K562 (cell line): ENCODE results near the gene ERCC6L. TPM values are rescaled to one million over a fixed set of nuclear protein-coding genes. Genes with fewer than 3 reads are reported as not detected.

Experiments
- ATAC-seq: fragments of 200-7000 bp; cut with Tn5 transposase; 3 replicates; pipeline ENCODE4 v1.9.1; 2020; ENCODE audit warnings: moderate library complexity
- BruUV-seq: library from RNA; stranded (reverse); fragments of 400-500 nt; replicated peaks from 2 replicates; lab custom pipeline; 2021; lab: Mats Ljungman, UMichigan
- CTCF ChIA-PET: fragments of 300-600 bp; formaldehyde crosslinking; extraction: SDS; loops from one replicate; lab custom pipeline; 2021; ENCODE audit warnings: low intra/inter-chr PET ratio; lab: Yijun Ruan, JAX
- POLR2A ChIA-PET: fragments of 300-600, 350-650 bp; sonication (Branson Sonifier 250); formaldehyde crosslinking; extraction: SDS; loops from one replicate; lab custom pipeline; 2021; ENCODE audit warnings: antibody characterized with exemption, inconsistent platforms; lab: Yijun Ruan, JAX
- DNase-seq, 4 experiments: peaks; one replicate each; pipeline versions ENCODE4 v3.0.0 to v3.0.0-alpha.2; 2011 to 2018; ENCODE audit warnings: low spot score in 3 of 4, mixed read lengths in 3 of 4; ENCODE audit errors: extremely low read depth in 1 of 4
- FAIRE-seq: peaks from 2 replicates; lab custom pipeline; 2011; peaks lifted over from hg19 to GRCh38; lab: Jason Lieb, UNC
- H2AFZ ChIP-seq: 2 replicates; pipeline ENCODE4 v1.6.0; 2011; ENCODE audit warnings: low read depth, low read length, control low read depth, inconsistent platforms
- H3K27ac ChIP-seq: fragments of 200-600 bp; 3 replicates; pipeline ENCODE4 v1.8.0; 2011; ENCODE audit warnings: low read depth, mild to moderate bottlenecking, control low read depth, inconsistent platforms, low read length, moderate library complexity, mixed read lengths; ENCODE audit errors: extremely low read depth
- H3K27me3 ChIP-seq, 2 experiments: fragments of 300-600 bp in 1 of 2; 2 replicates in 1 of 2; 3 replicates in 1 of 2; pipeline versions ENCODE4 v1.6.0 to v1.8.0; 2011; ENCODE audit warnings: inconsistent platforms in 2 of 2, low read length in 2 of 2, mild to moderate bottlenecking in 1 of 2, mixed read lengths in 1 of 2, moderate library complexity in 1 of 2; ENCODE audit not compliant: control insufficient read depth in 2 of 2, insufficient read depth in 2 of 2
- H3K36me3 ChIP-seq: fragments of 300-600 bp; 3 replicates; pipeline ENCODE4 v1.8.0; 2011; ENCODE audit warnings: mild to moderate bottlenecking, low read length, inconsistent platforms; ENCODE audit not compliant: control insufficient read depth, insufficient read depth
- H3K4me1 ChIP-seq, 2 experiments: fragments of 200-600 bp in 1 of 2; replicated peaks in 1 of 2; 2 replicates in 1 of 2; 3 replicates in 1 of 2; pipeline versions ENCODE4 v1.5.1 to v1.8.0; 2011; ENCODE audit warnings: inconsistent platforms in 2 of 2, low read length in 2 of 2, mild to moderate bottlenecking in 1 of 2, mixed read lengths in 1 of 2, moderate library complexity in 1 of 2; ENCODE audit not compliant: control insufficient read depth in 2 of 2, insufficient read depth in 2 of 2
- H3K4me2 ChIP-seq: 2 replicates; pipeline ENCODE4 v1.6.1; 2011; ENCODE audit warnings: low read length, control low read depth, inconsistent platforms, mixed read lengths; ENCODE audit not compliant: insufficient read depth
- H3K4me3 ChIP-seq: fragments of 200-600 bp; sonication (generic), shearing (Covaris generic); 2 replicates; pipeline ENCODE4 v1.5.1; 2016; ENCODE audit warnings: control low read depth, inconsistent platforms
- H3K79me2 ChIP-seq: fragments of 200-600 bp; 3 replicates; pipeline ENCODE4 v1.8.0; 2011; ENCODE audit warnings: low read length, inconsistent platforms; ENCODE audit not compliant: control insufficient read depth, insufficient read depth
- H3K9ac ChIP-seq, 2 experiments: 2 replicates each; pipeline versions ENCODE4 v1.6.0 to v1.6.1; 2011; ENCODE audit warnings: low read depth in 2 of 2, low read length in 2 of 2, control low read depth in 1 of 2, inconsistent platforms in 1 of 2, mild to moderate bottlenecking in 1 of 2, mixed read lengths in 1 of 2; ENCODE audit not compliant: insufficient read depth in 1 of 2
- H3K9me1 ChIP-seq: one replicate; pipeline ENCODE4 v1.6.0; 2011; ENCODE audit warnings: inconsistent platforms, mild to moderate bottlenecking, low read length, moderate library complexity; ENCODE audit not compliant: control insufficient read depth, insufficient read depth
- H3K9me3 ChIP-seq: replicated peaks from 2 replicates; pipeline ENCODE4 v1.5.1; 2011; ENCODE audit warnings: low read depth, low read length, inconsistent platforms; ENCODE audit not compliant: control insufficient read depth, insufficient read depth
- H4K20me1 ChIP-seq: replicated peaks from 2 replicates; pipeline ENCODE4 v1.6.1; 2011; ENCODE audit warnings: low read length, inconsistent platforms, mixed read lengths; ENCODE audit not compliant: control insufficient read depth, insufficient read depth
- FOSL1 ChIP-seq: fragments of 200-800 bp; sonication (Bioruptor generic); conservative IDR thresholded peaks from 2 replicates; pipeline ENCODE4 v1.6.1; 2016; ENCODE audit warnings: missing genetic modification characterization, missing compliant biosample characterization
- FOXJ3 ChIP-seq: sonication (generic); formaldehyde crosslinking; IDR thresholded peaks from 2 replicates; pipeline ENCODE4 v1.4.0; 2020; ENCODE audit warnings: mild to moderate bottlenecking, missing genetic modification reagents
- GABPB2 ChIP-seq: fragments of 250-450 bp; sonication (Bioruptor Pico); conservative IDR thresholded peaks from 2 replicates; pipeline ENCODE4 v1.5.1; 2021; ENCODE audit warnings: mild to moderate bottlenecking
- MEIS2 ChIP-seq: fragments of 450-650 bp; IDR thresholded peaks from 2 replicates; pipeline ENCODE4 v1.6.1; 2014; ENCODE audit warnings: mild to moderate bottlenecking; ENCODE audit not compliant: partially characterized antibody
- NFXL1 ChIP-seq: fragments of 450-650 bp; formaldehyde crosslinking; IDR thresholded peaks from 2 replicates; pipeline ENCODE4 v1.4.0; 2021; ENCODE audit warnings: mild to moderate bottlenecking
- POLR3G ChIP-seq: IDR thresholded peaks from 2 replicates; pipeline ENCODE4 v1.6.1; 2011; ENCODE audit not compliant: insufficient read length, insufficient replicate concordance; ENCODE audit errors: extremely low read depth
- SMAD4 ChIP-seq: fragments of 250-450 bp; sonication (Bioruptor Pico); conservative IDR thresholded peaks from 2 replicates; pipeline ENCODE4 v1.8.0; 2021; ENCODE audit warnings: inconsistent platforms, mild to moderate bottlenecking, moderate library complexity
- SRSF3 ChIP-seq: fragments of 200-400 bp; formaldehyde crosslinking; IDR thresholded peaks from 2 replicates; pipeline ENCODE4 v1.6.1; 2016; ENCODE audit warnings: mild to moderate bottlenecking, low read length, moderate library complexity; ENCODE audit not compliant: insufficient read depth
- ZFP91 ChIP-seq: sonication (generic); formaldehyde crosslinking; IDR thresholded peaks from 2 replicates; pipeline ENCODE4 v1.8.0; 2022; ENCODE audit warnings: mild to moderate bottlenecking, missing genetic modification reagents
- ZNF436 ChIP-seq: fragments of 250-450, 450-650 bp; sonication (Bioruptor Pico); formaldehyde crosslinking; IDR thresholded peaks from 2 replicates; pipeline ENCODE4 v1.7.0; 2020; ENCODE audit warnings: mild to moderate bottlenecking
- ZNF77 ChIP-seq: fragments of 250-450 bp; sonication (Bioruptor Pico); IDR thresholded peaks from 2 replicates; pipeline ENCODE4 v1.5.0; 2020
- WGBS: fragments of 100-300 bp; shearing (Covaris generic); methylation state at CpG from one replicate; pipeline ENCODE4 v1.1.6; 2016; ENCODE audit warnings: low coverage, mixed read lengths; ENCODE audit not compliant: insufficient coverage; ENCODE audit errors: missing lambda C conversion rate; 5-methylcytosine and 5-hydroxymethylcytosine counted together
- in situ Hi-C: fragments of 300-500 bp; cut with MboI; formaldehyde crosslinking; loops from 4 replicates; pipeline ENCODE4 v1.15.0; 2018; ENCODE audit warnings: inconsistent platforms, mixed read lengths
- intact Hi-C: fragments of 100-400 bp; cut with micrococcal nuclease; formaldehyde crosslinking; loops from 2 replicates; pipeline ENCODE4 v1.14.2; 2022
- polyA plus RNA-seq, 8 experiments: library from polyadenylated mRNA; depleted of rRNA in 4 of 8; stranded (reverse) in 5 of 8; unstranded in 3 of 8; fragments of >200 nt; fragmentation: Nextera tagmentation in 2 of 8; fragmentation: Illumina TruSeq in 1 of 8; extraction: Ambion mirVana in 2 of 8; extraction: Trizol in 1 of 8; gene quantifications; 2 replicates each; pipeline versions ENCODE4 v1.2.1 to v1.2.3, GENCODE V29; 2011 to 2014; ENCODE audit warnings: inconsistent platforms in 1 of 8, missing spikeins in 1 of 8
- total RNA-seq, 7 experiments: library from RNA; depleted of rRNA in 6 of 7; stranded (reverse); fragments of >200 nt in 6 of 7; fragmentation: Illumina TruSeq in 2 of 7; extraction: Trizol in 2 of 7; gene quantifications; 2 replicates each; pipeline versions ENCODE4 v1.2.1 to v1.2.3, GENCODE V29; 2011 to 2021; ENCODE audit warnings: low replicate concordance in 1 of 7
- TF ChIP-seq, protein P1 (sequence below): fragments of 250-450 bp; sonication (Bioruptor Pico); IDR thresholded peaks from 2 replicates; pipeline ENCODE4 v1.6.1; 2021; ENCODE audit warnings: mild to moderate bottlenecking
- TF ChIP-seq, protein P2 (sequence below): fragments of 250-450 bp; sonication (Bioruptor Pico); IDR thresholded peaks from 2 replicates; pipeline ENCODE4 v1.5.0; 2022; ENCODE audit warnings: mild to moderate bottlenecking
- TF ChIP-seq, protein P3 (sequence below): fragments of 450-650 bp; formaldehyde crosslinking; IDR thresholded peaks from 2 replicates; pipeline ENCODE4 v1.4.0; 2020; ENCODE audit warnings: mild to moderate bottlenecking, mixed read lengths

The ERCC6L gene
- total and polyA plus RNA-seq, 9 of the 15 experiments (the other 6 are each of a cell fraction or from before 2014, with no cell fraction given): 6.4 to 17.4 (median 11.9) TPM

DNA sequence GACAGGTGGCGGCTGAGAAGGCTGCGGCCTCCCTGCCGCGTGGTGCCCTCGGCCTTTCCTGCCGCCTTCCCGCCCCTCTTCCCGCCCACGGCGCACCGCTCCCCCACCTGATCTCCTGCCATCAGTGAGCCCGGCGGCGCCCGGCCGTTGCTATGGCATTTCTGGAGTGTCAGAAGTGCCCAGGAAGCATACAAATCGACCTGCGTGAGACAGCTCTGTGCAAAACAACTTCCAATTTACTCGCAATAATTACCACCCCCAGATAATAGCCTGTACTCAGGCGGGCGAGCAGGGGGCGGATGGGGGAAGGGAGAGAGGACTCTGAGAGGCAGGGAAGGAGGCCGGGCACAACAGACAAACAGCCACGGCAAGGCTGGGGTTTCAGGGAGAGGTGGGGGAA lies 16.6 kb upstream of the ERCC6L start:
- Histone ChIP-seq H3K27ac (no peak overlapping the region), H3K9ac (no peak overlapping the region), H3K4me1 (no peaks in the 10 kb centered on the region; a peak in 2 of 5 replicates), H3K27me3 (peaks cover 0 to 5% of the 10 kb centered on the region in 2 experiments; a peak in 1 of 5 replicates), H3K4me2 (no peak overlapping the region), H4K20me1 (no peaks in the 10 kb centered on the region), H3K9me3 (no peaks in the 10 kb centered on the region), H3K4me3 (no peak overlapping the region), H2AFZ (no peak overlapping the region), H3K9me1 (no peaks in the 10 kb centered on the region), H3K79me2 (no peaks in the 10 kb centered on the region), H3K36me3 (no peaks in the 10 kb centered on the region)
- 18% methylated on average over 7 of the region's 24 CpGs for WGBS
- POLR2A ChIA-PET: no interaction called here
- FAIRE-seq (no peak), DNase-seq (no peak), ATAC-seq (no peak)
- BruUV-seq: no TSS peak
- CTCF ChIA-PET: no interaction called here
- in situ Hi-C loops (no loop called here), intact Hi-C loops (no loop called here)
- TF ChIP-seq, protein P1, sequence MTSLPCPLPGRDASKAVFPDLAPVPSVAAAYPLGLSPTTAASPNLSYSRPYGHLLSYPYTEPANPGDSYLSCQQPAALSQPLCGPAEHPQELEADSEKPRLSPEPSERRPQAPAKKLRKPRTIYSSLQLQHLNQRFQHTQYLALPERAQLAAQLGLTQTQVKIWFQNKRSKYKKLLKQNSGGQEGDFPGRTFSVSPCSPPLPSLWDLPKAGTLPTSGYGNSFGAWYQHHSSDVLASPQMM (CRISPR knock-in tag): no peak
- TF ChIP-seq, protein P2, sequence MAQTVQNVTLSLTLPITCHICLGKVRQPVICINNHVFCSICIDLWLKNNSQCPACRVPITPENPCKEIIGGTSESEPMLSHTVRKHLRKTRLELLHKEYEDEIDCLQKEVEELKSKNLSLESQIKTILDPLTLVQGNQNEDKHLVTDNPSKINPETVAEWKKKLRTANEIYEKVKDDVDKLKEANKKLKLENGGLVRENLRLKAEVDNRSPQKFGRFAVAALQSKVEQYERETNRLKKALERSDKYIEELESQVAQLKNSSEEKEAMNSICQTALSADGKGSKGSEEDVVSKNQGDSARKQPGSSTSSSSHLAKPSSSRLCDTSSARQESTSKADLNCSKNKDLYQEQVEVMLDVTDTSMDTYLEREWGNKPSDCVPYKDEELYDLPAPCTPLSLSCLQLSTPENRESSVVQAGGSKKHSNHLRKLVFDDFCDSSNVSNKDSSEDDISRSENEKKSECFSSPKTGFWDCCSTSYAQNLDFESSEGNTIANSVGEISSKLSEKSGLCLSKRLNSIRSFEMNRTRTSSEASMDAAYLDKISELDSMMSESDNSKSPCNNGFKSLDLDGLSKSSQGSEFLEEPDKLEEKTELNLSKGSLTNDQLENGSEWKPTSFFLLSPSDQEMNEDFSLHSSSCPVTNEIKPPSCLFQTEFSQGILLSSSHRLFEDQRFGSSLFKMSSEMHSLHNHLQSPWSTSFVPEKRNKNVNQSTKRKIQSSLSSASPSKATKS: no peak
- TF ChIP-seq FOSL1 (tag): no peak
- no peak for TF ChIP-seq ZNF436 (CRISPR knock-in tag)
- no peak for TF ChIP-seq GABPB2 (CRISPR knock-in tag)
- no peak for TF ChIP-seq MEIS2
- TF ChIP-seq, protein P3, sequence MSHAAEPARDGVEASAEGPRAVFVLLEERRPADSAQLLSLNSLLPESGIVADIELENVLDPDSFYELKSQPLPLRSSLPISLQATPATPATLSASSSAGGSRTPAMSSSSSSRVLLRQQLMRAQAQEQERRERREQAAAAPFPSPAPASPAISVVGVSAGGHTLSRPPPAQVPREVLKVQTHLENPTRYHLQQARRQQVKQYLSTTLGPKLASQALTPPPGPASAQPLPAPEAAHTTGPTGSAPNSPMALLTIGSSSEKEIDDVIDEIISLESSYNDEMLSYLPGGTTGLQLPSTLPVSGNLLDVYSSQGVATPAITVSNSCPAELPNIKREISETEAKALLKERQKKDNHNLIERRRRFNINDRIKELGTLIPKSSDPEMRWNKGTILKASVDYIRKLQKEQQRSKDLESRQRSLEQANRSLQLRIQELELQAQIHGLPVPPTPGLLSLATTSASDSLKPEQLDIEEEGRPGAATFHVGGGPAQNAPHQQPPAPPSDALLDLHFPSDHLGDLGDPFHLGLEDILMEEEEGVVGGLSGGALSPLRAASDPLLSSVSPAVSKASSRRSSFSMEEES (CRISPR knock-in tag): no peak
- no peak for TF ChIP-seq SMAD4 (CRISPR knock-in tag)
- no peak for TF ChIP-seq POLR3G
- no peak for TF ChIP-seq ZFP91 (CRISPR knock-in tag)
- TF ChIP-seq ZNF77 (CRISPR knock-in tag): no peak
- TF ChIP-seq SRSF3: no peak
- TF ChIP-seq NFXL1 (CRISPR knock-in tag): no peak
- TF ChIP-seq FOXJ3 (CRISPR knock-in tag): no peak
